Osteoblast (primary cell): Measurements from ENCODE around the gene PARD3B. TPM values are rescaled to one million over a fixed set of nuclear protein-coding genes. Genes with fewer than 3 reads are reported as not detected.

ENCODE experiments used
- DNase-seq: peaks from one replicate; pipeline ENCODE4 v3.0.0; 2011; ENCODE audit warnings: low spot score, mixed read lengths; ENCODE audit not compliant: insufficient read length; ENCODE audit errors: missing footprints
- H2AFZ ChIP-seq: 2 replicates; pipeline ENCODE4 v1.6.0; 2011; ENCODE audit warnings: mild to moderate bottlenecking, low read length
- H3K27ac ChIP-seq: 2 replicates; pipeline ENCODE4 v1.5.1; 2011; ENCODE audit warnings: mild to moderate bottlenecking, low read depth, low read length, moderate library complexity
- H3K27me3 ChIP-seq: 2 replicates; pipeline ENCODE4 v1.6.0; 2012; ENCODE audit warnings: mild to moderate bottlenecking, control low read depth, inconsistent platforms, low read length, moderate library complexity; ENCODE audit not compliant: insufficient read depth
- H3K36me3 ChIP-seq: 2 replicates; pipeline ENCODE4 v1.5.1; 2011; ENCODE audit warnings: mild to moderate bottlenecking, low read length, control low read depth, moderate library complexity; ENCODE audit not compliant: insufficient read depth
- H3K4me1 ChIP-seq: 2 replicates; pipeline ENCODE4 v1.5.1; 2011; ENCODE audit warnings: mild to moderate bottlenecking, low read length, control low read depth, moderate library complexity; ENCODE audit not compliant: insufficient read depth
- H3K4me2 ChIP-seq: 2 replicates; pipeline ENCODE4 v1.6.0; 2011; ENCODE audit warnings: mild to moderate bottlenecking, low read length; ENCODE audit not compliant: insufficient read depth
- H3K4me3 ChIP-seq: fragments of 200-600 bp; sonication (generic); 3 replicates; pipeline ENCODE4 v1.5.1; 2012; ENCODE audit warnings: mild to moderate bottlenecking, low read length, inconsistent platforms; ENCODE audit not compliant: insufficient read depth
- H3K79me2 ChIP-seq: 2 replicates; pipeline ENCODE4 v1.6.0; 2012; ENCODE audit warnings: mild to moderate bottlenecking, low read length, control low read depth, inconsistent platforms; ENCODE audit not compliant: insufficient read depth
- H3K9me3 ChIP-seq: 2 replicates; pipeline ENCODE4 v1.5.1; 2011; ENCODE audit warnings: low read depth, low read length, control low read depth
- H4K20me1 ChIP-seq: 2 replicates; pipeline ENCODE4 v1.6.0; 2012; ENCODE audit warnings: mild to moderate bottlenecking, low read length, control low read depth; ENCODE audit not compliant: insufficient read depth
- CTCF ChIP-seq: IDR thresholded peaks from 2 replicates; pipeline ENCODE4 v1.5.1; 2011; ENCODE audit warnings: mild to moderate bottlenecking, low read depth, low read length, moderate library complexity; ENCODE audit errors: extremely low read depth
- total RNA-seq: library from RNA; depleted of rRNA; stranded (reverse); fragments of >200 nt; gene quantifications from 2 replicates; pipeline ENCODE4 v1.2.3, GENCODE V29; 2012

Gene PARD3B
- total RNA-seq, 1 donor: 22.4 TPM

GRCh38 chr2:205500065-205500464 is 954.8 kb downstream of the PARD3B start:
- no peak for TF ChIP-seq CTCF
- Histone ChIP-seq H3K27me3 (no peaks in the 10 kb centered on the region), H3K79me2 (no peaks in the 10 kb centered on the region), H3K4me1 (no peaks in the 10 kb centered on the region), H3K36me3 (no peaks in the 10 kb centered on the region), H3K27ac (no peak overlapping the region), H3K9me3 (no peaks in the 10 kb centered on the region), H3K4me3 (no peak overlapping the region), H3K4me2 (no peak overlapping the region), H4K20me1 (no peaks in the 10 kb centered on the region), H2AFZ (no peak overlapping the region)
- DNase-seq: no peak

GRCh38 chr2:205500951-205501350 is 955.7 kb downstream of the PARD3B start:
- Histone ChIP-seq H3K4me3 (no peak overlapping the region), H3K79me2 (no peaks in the 10 kb centered on the region), H3K27ac (no peak overlapping the region), H3K9me3 (no peaks in the 10 kb centered on the region), H3K27me3 (no peaks in the 10 kb centered on the region), H2AFZ (no peak overlapping the region), H3K4me1 (no peaks in the 10 kb centered on the region), H3K36me3 (no peaks in the 10 kb centered on the region), H4K20me1 (no peaks in the 10 kb centered on the region), H3K4me2 (no peak overlapping the region)
- TF ChIP-seq CTCF: no peak
- no peak for DNase-seq

GRCh38 chr2:205501826-205502225 is 956.6 kb downstream of the PARD3B start:
- H4K20me1 ChIP-seq: no peaks in the 10 kb centered on the region
- H3K27me3 ChIP-seq: no peaks in the 10 kb centered on the region
- TF ChIP-seq CTCF: no peak
- no peak overlapping the region for H3K27ac ChIP-seq
- H3K4me2 ChIP-seq: no peak overlapping the region
- H3K79me2 ChIP-seq: no peaks in the 10 kb centered on the region
- H3K9me3 ChIP-seq: no peaks in the 10 kb centered on the region
- no peak overlapping the region for H2AFZ ChIP-seq
- no peaks in the 10 kb centered on the region for H3K4me1 ChIP-seq
- no peak for DNase-seq
- H3K36me3 ChIP-seq: no peaks in the 10 kb centered on the region
- no peak overlapping the region for H3K4me3 ChIP-seq

- H3K9me3 ChIP-seq: no peaks in the 10 kb centered on the region
- no peaks in the 10 kb centered on the region for H4K20me1 ChIP-seq
- no peak overlapping the region for H3K4me2 ChIP-seq
- H3K27me3 ChIP-seq: no peaks in the 10 kb centered on the region
- no peaks in the 10 kb centered on the region for H3K79me2 ChIP-seq
- H3K4me1 ChIP-seq: no peaks in the 10 kb centered on the region
- no peak overlapping the region for H3K4me3 ChIP-seq
- no peak overlapping the region for H2AFZ ChIP-seq
- DNase-seq: no peak
- H3K27ac ChIP-seq: no peak overlapping the region
- no peaks in the 10 kb centered on the region for H3K36me3 ChIP-seq
- TF ChIP-seq CTCF: no peak
Observed at GRCh38 chr2:205505371-205505770, 960.1 kb downstream of the PARD3B start.
